T-helper 2 cell treated with Interferon-gamma antibody and Interleukin-4, amounts not matched to agents 5 μg/mL and 100 μg/mL, for 36 hours (primary cell): ENCODE data around the gene ZNF521.

ENCODE experiments used
- DNase-seq: peaks from one replicate; pipeline ENCODE4 v3.0.0; 2021; ENCODE audit warnings: low spot score
- H3K27ac Mint-ChIP-seq: one replicate; pipeline ENCODE4 v1.8.0; 2021; ENCODE audit warnings: mild to moderate bottlenecking, mixed read lengths
- H3K27me3 Mint-ChIP-seq: one replicate; pipeline ENCODE4 v1.8.0; 2021; ENCODE audit warnings: low read depth, mixed read lengths
- H3K36me3 Mint-ChIP-seq: one replicate; pipeline ENCODE4 v1.8.0; 2021; ENCODE audit warnings: low read depth, mixed read lengths
- H3K4me1 Mint-ChIP-seq: one replicate; pipeline ENCODE4 v1.8.0; 2021; ENCODE audit warnings: low read depth, mixed read lengths
- H3K4me3 Mint-ChIP-seq: one replicate; pipeline ENCODE4 v1.8.0; 2022; ENCODE audit warnings: mild to moderate bottlenecking, moderate library complexity, mixed read lengths
- H3K9me3 Mint-ChIP-seq: one replicate; pipeline ENCODE4 v1.8.0; 2021; ENCODE audit warnings: mixed read lengths

The ZNF521 gene

GRCh38 chr18:25351777-25352628 is at the start of gene ZNF521:
Gene ZNF521, minus strand, starts transcription at chr18:25352166. Its CDS starts 1,220 bp downstream, at chr18:25350946.
- H3K4me3 Mint-ChIP-seq, result peak within 1 kb of the TSS; percentile 71
- peaks cover 67% of the 10 kb centered on the region for H3K27me3 Mint-ChIP-seq
- peaks cover 8% of the 10 kb centered on the region for H3K4me1 Mint-ChIP-seq
- H3K36me3 Mint-ChIP-seq, result no peaks in the 10 kb centered on the region
- no peaks in the 10 kb centered on the region for H3K9me3 Mint-ChIP-seq
- DNase-seq, result peak; percentile 40
- H3K27ac Mint-ChIP-seq, result no peak within 1 kb of the TSS

DNA sequence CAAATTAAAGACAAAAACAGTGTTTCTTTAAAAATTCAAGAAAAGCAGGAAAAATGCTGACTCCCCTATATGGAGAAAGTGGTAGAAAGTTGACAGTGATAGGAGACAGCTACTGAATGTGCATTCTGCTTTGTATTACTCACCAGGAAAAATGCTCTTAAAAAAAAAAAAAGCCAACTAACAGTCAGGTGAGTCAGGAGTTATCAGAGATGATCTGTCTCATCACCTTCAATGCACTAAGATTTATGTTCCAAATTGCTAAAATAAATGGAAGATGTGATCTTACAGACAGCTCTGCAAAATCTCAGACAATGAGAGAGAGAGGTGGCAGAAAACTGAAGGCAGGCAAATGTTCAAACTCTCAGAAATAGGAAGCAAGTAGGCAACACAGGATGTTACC is 47.6 kb upstream of the ZNF521 start:
- no peak for DNase-seq
- no peaks in the 10 kb centered on the region for H3K27me3 Mint-ChIP-seq
- H3K9me3 Mint-ChIP-seq, result no peaks in the 10 kb centered on the region
- no peaks in the 10 kb centered on the region for H3K36me3 Mint-ChIP-seq
- H3K4me1 Mint-ChIP-seq, result no peaks in the 10 kb centered on the region
- H3K27ac Mint-ChIP-seq, result no peak overlapping the region
- H3K4me3 Mint-ChIP-seq, result no peak overlapping the region

DNA sequence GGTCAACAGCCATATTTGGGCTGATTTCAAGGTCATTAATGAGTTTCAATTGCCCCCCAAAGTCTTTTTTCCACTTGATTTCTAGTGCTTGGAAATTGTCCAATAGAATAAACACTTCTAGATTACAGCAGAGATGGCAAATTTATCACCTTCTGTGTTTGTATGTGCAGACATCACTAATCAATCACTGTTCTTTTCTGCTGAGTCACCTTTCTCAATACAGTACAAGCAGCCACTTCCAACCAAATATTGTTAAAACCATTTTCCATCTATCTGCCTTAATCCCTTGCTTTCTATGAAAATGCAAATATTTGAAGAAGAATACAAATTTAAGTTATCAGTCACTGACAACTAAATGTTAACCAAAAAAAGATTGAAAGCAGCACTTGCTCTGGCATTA is 40.2 kb upstream of the ZNF521 start:
- DNase-seq, result no peak
- Mint-ChIP-seq H3K36me3 (no peaks in the 10 kb centered on the region), H3K27me3 (no peaks in the 10 kb centered on the region), H3K9me3 (no peaks in the 10 kb centered on the region), H3K4me3 (no peak overlapping the region), H3K27ac (no peak overlapping the region), H3K4me1 (no peaks in the 10 kb centered on the region)

DNA sequence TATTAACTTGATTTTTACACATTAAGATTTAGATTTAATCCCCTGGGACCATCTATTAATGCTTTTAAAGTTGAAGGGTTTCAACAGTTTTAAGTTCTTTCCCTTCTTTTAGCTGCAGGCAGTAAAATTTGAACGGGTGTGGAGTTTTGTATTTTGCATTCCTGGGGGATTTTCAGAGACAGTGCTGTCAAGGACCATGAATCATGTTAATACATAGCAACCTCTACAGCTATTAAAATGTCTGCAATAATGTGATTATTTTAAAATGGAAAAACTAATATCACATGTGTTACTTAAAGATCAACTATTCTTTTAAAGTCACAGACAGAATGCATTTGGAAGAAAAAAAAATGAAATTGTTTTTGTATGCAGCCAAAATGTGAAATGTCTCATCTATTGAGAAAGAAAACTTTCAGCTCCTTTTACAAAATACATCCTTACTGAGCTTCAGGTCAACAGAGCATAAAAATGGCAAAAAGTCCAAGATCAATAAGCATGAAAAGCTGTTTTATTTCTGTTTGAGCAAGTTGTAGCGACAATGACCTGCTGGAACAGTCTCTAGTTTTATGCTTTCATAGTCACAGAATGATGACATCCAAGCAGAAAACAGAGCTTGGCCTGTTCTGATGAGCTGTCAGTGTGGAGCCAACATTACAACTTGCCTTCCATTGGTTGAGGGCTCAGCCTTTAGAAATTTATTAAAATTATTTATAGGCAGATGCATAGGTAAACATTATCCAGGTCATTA is 21.6 kb upstream of the ZNF521 start:
- no peak overlapping the region for H3K27ac Mint-ChIP-seq
- no peak for DNase-seq
- no peak overlapping the region for H3K4me3 Mint-ChIP-seq
- H3K36me3 Mint-ChIP-seq, result no peaks in the 10 kb centered on the region
- no peaks in the 10 kb centered on the region for H3K27me3 Mint-ChIP-seq
- no peaks in the 10 kb centered on the region for H3K4me1 Mint-ChIP-seq
- H3K9me3 Mint-ChIP-seq, result no peaks in the 10 kb centered on the region

DNA sequence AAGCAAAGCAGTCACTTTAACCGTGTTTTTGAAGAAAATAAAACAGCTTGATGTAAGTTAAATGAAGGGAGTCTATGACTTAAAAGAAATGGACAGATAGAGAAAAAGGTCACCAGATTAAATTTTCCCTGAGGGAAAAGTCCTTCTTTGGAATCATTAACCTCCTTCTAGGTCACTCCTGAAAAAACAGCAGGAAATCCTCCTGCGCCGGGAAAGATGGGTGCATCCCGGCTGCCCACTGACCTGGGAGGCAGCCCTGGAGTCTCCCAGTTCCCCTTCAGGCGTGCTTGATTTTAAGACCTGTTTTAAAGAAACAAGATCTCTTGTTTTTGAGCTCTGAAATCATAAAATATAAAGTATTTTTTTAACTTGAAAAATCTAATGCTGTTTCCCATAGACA is 18.4 kb upstream of the ZNF521 start:
- no peak for DNase-seq
- H3K9me3 Mint-ChIP-seq, result no peaks in the 10 kb centered on the region
- H3K27me3 Mint-ChIP-seq, result no peaks in the 10 kb centered on the region
- H3K27ac Mint-ChIP-seq, result no peak overlapping the region
- H3K36me3 Mint-ChIP-seq, result no peaks in the 10 kb centered on the region
- H3K4me1 Mint-ChIP-seq, result no peaks in the 10 kb centered on the region
- no peak overlapping the region for H3K4me3 Mint-ChIP-seq

DNA sequence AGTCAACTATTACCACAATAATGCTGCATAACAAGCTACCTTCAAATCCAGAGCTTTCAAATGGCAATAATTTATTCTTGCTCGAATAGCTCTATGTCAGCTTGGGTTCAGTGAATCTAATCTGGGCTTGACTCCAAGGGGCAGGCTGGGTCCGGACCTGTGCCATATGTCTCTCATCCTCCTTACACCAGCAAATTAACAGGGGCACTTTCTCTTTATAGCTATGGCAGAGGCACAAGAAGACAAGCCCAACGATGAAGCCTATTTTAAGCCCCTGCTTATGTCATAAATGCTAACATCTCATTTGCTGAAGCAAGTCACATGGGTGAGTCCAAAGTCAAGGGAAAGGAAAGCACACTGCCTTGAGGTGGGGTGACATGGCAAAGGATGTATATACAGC is 13.3 kb upstream of the ZNF521 start:
- H3K9me3 Mint-ChIP-seq, result no peaks in the 10 kb centered on the region
- H3K36me3 Mint-ChIP-seq, result no peaks in the 10 kb centered on the region
- peaks cover 5% of the 10 kb centered on the region for H3K27me3 Mint-ChIP-seq
- no peaks in the 10 kb centered on the region for H3K4me1 Mint-ChIP-seq
- H3K4me3 Mint-ChIP-seq, result no peak overlapping the region
- no peak for DNase-seq
- no peak overlapping the region for H3K27ac Mint-ChIP-seq

- Mint-ChIP-seq H3K36me3 (no peaks in the 10 kb centered on the region), H3K27ac (no peak overlapping the region), H3K4me1 (no peaks in the 10 kb centered on the region), H3K27me3 (peaks cover 5% of the 10 kb centered on the region), H3K9me3 (no peaks in the 10 kb centered on the region), H3K4me3 (no peak overlapping the region)
- DNase-seq, result no peak
These were observed 12.8 kb upstream of the ZNF521 start for GRCh38 chr18:25364732-25365131.

DNA sequence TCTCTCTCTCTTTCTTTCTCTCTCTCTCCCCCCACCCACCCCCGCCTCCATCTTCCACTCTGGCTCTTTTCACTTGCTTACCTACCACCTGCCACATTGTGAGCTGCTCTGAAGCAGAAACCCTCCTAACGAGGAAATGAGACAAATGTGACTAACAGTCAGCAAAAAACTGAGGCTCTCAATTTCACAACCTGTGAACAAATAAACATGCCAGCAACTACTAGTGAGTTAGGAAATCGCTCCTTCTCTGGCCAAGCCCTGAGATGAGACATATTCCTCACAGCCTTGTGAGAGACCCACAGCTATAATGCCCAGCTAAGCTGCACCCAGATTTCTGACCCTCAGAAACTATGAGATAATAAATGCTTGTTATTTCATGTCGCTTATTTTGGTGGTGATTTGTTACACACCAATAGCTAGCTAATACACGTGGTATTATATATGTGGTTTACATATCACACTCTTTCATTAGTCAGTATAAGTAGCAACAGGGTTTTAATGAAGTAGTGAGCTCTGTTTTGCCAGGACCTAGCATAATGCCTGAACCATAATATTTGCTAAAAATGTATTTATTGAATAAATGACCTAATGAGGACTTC is 8.4 kb upstream of the ZNF521 start:
- Mint-ChIP-seq H3K9me3 (no peaks in the 10 kb centered on the region), H3K27ac (no peak overlapping the region), H3K4me3 (no peak overlapping the region), H3K4me1 (no peaks in the 10 kb centered on the region), H3K36me3 (no peaks in the 10 kb centered on the region), H3K27me3 (peaks cover 12% of the 10 kb centered on the region)
- DNase-seq, result no peak

DNA sequence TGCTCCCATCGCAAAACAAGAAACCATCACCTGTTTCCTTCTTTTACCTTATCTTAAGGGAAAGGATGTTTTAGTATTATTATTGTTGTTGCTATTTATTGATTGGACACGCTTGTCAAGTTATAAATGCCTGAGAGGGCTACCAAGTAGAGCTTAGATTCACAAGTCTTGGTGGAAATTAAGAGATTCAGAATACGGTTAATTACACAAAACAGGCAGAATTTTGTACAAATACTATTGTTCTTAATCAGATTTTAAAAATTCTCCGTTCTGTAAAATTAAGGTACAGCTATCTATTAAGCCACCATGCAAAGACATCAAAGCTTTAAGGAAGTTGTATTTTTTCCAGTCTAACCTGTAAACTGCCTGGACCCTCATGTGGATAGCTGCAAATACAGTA is 1.1 kb upstream of the ZNF521 start:
- H3K36me3 Mint-ChIP-seq, result no peaks in the 10 kb centered on the region
- no peaks in the 10 kb centered on the region for H3K9me3 Mint-ChIP-seq
- no peak overlapping the region for H3K4me3 Mint-ChIP-seq
- no peak for DNase-seq
- peaks cover 8% of the 10 kb centered on the region for H3K4me1 Mint-ChIP-seq
- peaks cover 56% of the 10 kb centered on the region for H3K27me3 Mint-ChIP-seq
- H3K27ac Mint-ChIP-seq, result no peak overlapping the region

GRCh38 chr18:25352629-25353005 is 651 bp upstream of the ZNF521 start:
- Mint-ChIP-seq H3K27me3 (peaks cover 61% of the 10 kb centered on the region), H3K4me3 (peak overlapping the region; percentile 18), H3K27ac (no peak overlapping the region), H3K36me3 (no peaks in the 10 kb centered on the region), H3K9me3 (no peaks in the 10 kb centered on the region), H3K4me1 (peaks cover 8% of the 10 kb centered on the region)
- DNase-seq, result no peak

DNA sequence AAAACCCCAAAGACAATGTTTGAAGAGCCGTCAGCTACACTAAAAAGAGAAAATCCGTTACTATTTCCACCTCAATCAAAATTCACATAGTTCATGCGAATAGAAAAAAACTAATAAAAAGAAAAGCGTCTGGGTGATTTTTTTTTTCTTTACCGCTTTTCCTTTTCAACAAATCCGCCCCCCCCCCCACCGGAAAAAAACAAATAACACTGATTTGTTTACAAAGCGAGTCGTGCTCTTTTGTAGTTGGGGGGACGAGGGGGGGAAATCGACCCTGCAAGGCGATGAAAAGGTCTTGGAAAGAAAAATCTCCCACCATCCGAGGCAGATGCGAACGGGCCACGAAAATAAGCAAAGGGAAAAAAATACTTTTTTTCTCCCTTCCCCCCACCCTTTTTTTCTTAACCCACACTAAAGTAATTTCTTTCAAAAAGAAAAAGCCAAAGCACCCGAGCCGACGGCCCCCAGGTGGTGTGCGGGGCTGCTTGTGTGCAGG is 638 bp downstream of the ZNF521 start:
- Mint-ChIP-seq H3K9me3 (no peaks in the 10 kb centered on the region), H3K4me1 (peaks cover 8% of the 10 kb centered on the region), H3K4me3 (peak overlapping the region; percentile 71), H3K27ac (no peak overlapping the region), H3K36me3 (no peaks in the 10 kb centered on the region), H3K27me3 (peaks cover 73% of the 10 kb centered on the region)
- no peak for DNase-seq

DNA sequence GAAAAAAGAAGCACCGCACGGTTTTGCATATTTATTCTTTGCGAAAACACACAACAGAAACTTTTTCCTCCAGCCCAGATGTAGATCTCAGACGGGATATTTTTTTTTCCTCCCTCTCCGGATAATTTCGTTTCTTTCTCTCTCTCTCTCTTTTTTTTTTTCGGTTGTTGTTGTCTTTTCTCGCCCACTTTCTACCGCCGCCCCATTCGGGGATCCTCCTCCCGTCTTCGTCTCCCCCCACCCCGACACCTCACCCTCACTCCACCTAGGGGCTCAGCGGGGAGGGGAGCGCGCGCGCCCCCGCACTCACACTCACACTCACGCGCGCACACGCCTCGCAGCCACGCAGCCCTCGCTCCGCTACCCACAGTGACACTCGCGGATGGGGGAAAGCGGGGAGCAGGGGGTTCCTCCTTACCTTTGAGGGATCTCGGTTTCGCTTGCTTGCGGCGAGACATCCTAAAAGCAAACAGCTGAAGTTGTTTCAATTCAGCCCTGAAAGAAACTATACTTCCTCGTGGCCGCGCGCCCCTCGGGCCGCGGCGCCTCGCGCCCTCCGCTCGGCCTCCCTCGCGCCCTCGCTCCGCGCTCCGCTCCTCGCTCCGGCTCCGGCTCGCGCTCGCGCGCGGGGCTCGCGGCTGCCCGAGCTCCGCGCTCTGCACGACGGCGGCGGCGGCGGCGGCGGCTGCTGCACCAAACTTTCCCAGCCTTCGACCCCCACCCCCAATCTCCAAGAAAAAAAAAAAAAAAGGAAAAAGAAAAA is 1.3 kb downstream of the ZNF521 start:
- Mint-ChIP-seq H3K9me3 (no peaks in the 10 kb centered on the region), H3K27me3 (peaks cover 79% of the 10 kb centered on the region), H3K36me3 (no peaks in the 10 kb centered on the region), H3K27ac (peak overlapping the region; percentile 26), H3K4me3 (peak overlapping the region; percentile 84), H3K4me1 (peaks cover 8% of the 10 kb centered on the region)
- no peak for DNase-seq

- H3K4me3 Mint-ChIP-seq, result peak overlapping the region; percentile 84
- H3K27ac Mint-ChIP-seq, result no peak overlapping the region
- H3K27me3 Mint-ChIP-seq, result peaks cover 82% of the 10 kb centered on the region
- DNase-seq, result no peak
- H3K9me3 Mint-ChIP-seq, result no peaks in the 10 kb centered on the region
- peaks cover 8% of the 10 kb centered on the region for H3K4me1 Mint-ChIP-seq
- no peaks in the 10 kb centered on the region for H3K36me3 Mint-ChIP-seq
These were observed 2.0 kb downstream of the ZNF521 start for GRCh38 chr18:25349926-25350487.
